Ectodermal cell (in vitro differentiated cells): ENCODE results near the gene SERINC2.
"Not testable (repeated sequence)": the region's sequence is repeated elsewhere in the genome, so short reads cannot be mapped to it uniquely, and the experiment has no call there.

ENCODE experiments used
- H3K27ac ChIP-seq: 2 replicates; pipeline ENCODE4 v1.7.0; 2013; ENCODE audit warnings: mild to moderate bottlenecking, low read depth, low read length; ENCODE audit not compliant: insufficient read depth, poor library complexity, severe bottlenecking
- H3K27me3 ChIP-seq: 2 replicates; pipeline ENCODE4 v1.7.0; 2013; ENCODE audit warnings: mild to moderate bottlenecking, low read length; ENCODE audit not compliant: insufficient read depth, control insufficient read depth, poor library complexity, severe bottlenecking
- H3K36me3 ChIP-seq: one replicate; pipeline ENCODE4 v1.7.0; 2013; ENCODE audit warnings: low read length; ENCODE audit not compliant: control insufficient read depth, insufficient read depth
- H3K4me1 ChIP-seq: one replicate; pipeline ENCODE4 v1.7.0; 2013; ENCODE audit warnings: low read length; ENCODE audit not compliant: control insufficient read depth, insufficient read depth
- H3K4me3 ChIP-seq: 2 replicates; pipeline ENCODE4 v1.7.0; 2013; ENCODE audit warnings: low read depth, low read length, control low read depth; ENCODE audit not compliant: insufficient read depth
- H3K9me3 ChIP-seq: 2 replicates; pipeline ENCODE4 v1.7.0; 2013; ENCODE audit warnings: mild to moderate bottlenecking, low read length, moderate library complexity; ENCODE audit not compliant: control insufficient read depth
- WGBS, 2 experiments: methylation state at CpG; one replicate each; pipeline ENCODE4 v1.1.7; 2013; ENCODE audit warnings: missing lambda C conversion rate in 2 of 2; 5-methylcytosine and 5-hydroxymethylcytosine counted together

Gene SERINC2

GRCh38 chr1:31423418-31423947 lies 10.5 kb downstream of the SERINC2 start:
- no peaks in the 10 kb centered on the region for H3K9me3 ChIP-seq
- no peak overlapping the region for H3K27ac ChIP-seq
- H3K4me1 ChIP-seq, result peaks cover 5% of the 10 kb centered on the region
- no peaks in the 10 kb centered on the region for H3K36me3 ChIP-seq
- H3K4me3 ChIP-seq, result no peak overlapping the region
- 92 to 95% methylated on average over 23 of the region's 23 CpGs for WGBS, 2 experiments
- H3K27me3 ChIP-seq, result no peaks in the 10 kb centered on the region

GRCh38 chr1:31424568-31424967 lies 11.6 kb downstream of the SERINC2 start:
- no peak overlapping the region for H3K27ac ChIP-seq
- H3K4me3 ChIP-seq, result no peak overlapping the region
- no peaks in the 10 kb centered on the region for H3K9me3 ChIP-seq
- peaks cover 5% of the 10 kb centered on the region for H3K4me1 ChIP-seq
- H3K27me3 ChIP-seq, result no peaks in the 10 kb centered on the region
- 89 to 90% methylated on average over 15 of the region's 15 CpGs for WGBS, 2 experiments
- H3K36me3 ChIP-seq, result no peaks in the 10 kb centered on the region

- no peaks in the 10 kb centered on the region for H3K9me3 ChIP-seq
- H3K4me3 ChIP-seq, result no peak overlapping the region
- H3K4me1 ChIP-seq, result peaks cover 5% of the 10 kb centered on the region
- H3K27ac ChIP-seq, result no peak overlapping the region
- 82 to 83% methylated on average over 28 of the region's 28 CpGs for WGBS, 2 experiments
- no peaks in the 10 kb centered on the region for H3K27me3 ChIP-seq
- no peaks in the 10 kb centered on the region for H3K36me3 ChIP-seq
Measured at GRCh38 chr1:31425301-31426081, 12.5 kb downstream of the SERINC2 start.

- Histone ChIP-seq H3K9me3 (no peaks in the 10 kb centered on the region), H3K27ac (no peak overlapping the region), H3K4me1 (no peaks in the 10 kb centered on the region), H3K36me3 (no peaks in the 10 kb centered on the region), H3K27me3 (no peaks in the 10 kb centered on the region), H3K4me3 (no peak overlapping the region)
- WGBS, 2 experiments, result 87% methylated on average over 14 of the region's 14 CpGs
Measured at GRCh38 chr1:31426249-31426922, 13.4 kb downstream of the SERINC2 start.

- Histone ChIP-seq H3K36me3 (no peaks in the 10 kb centered on the region), H3K9me3 (no peaks in the 10 kb centered on the region), H3K27me3 (no peaks in the 10 kb centered on the region), H3K4me3 (no peak overlapping the region), H3K27ac (no peak overlapping the region), H3K4me1 (no peaks in the 10 kb centered on the region)
- 94 to 96% methylated on average over 4 of the region's 4 CpGs for WGBS, 2 experiments
Measured at GRCh38 chr1:31427322-31427721, 14.3 kb downstream of the SERINC2 start.

- Histone ChIP-seq H3K4me1 (no peaks in the 10 kb centered on the region), H3K27me3 (no peaks in the 10 kb centered on the region), H3K36me3 (no peaks in the 10 kb centered on the region), H3K9me3 (no peaks in the 10 kb centered on the region), H3K4me3 (no peak overlapping the region), H3K27ac (no peak overlapping the region)
- 92 to 94% methylated on average over 12 of the region's 12 CpGs for WGBS, 2 experiments
Measured at GRCh38 chr1:31428436-31429221, 15.6 kb downstream of the SERINC2 start.

- no peak overlapping the region for H3K27ac ChIP-seq
- H3K4me3 ChIP-seq, result no peak overlapping the region
- H3K4me1 ChIP-seq, result peaks cover 6% of the 10 kb centered on the region
- H3K36me3 ChIP-seq, result no peaks in the 10 kb centered on the region
- H3K9me3 ChIP-seq, result no peaks in the 10 kb centered on the region
- WGBS, 2 experiments, result 94 to 98% methylated on average over 6 of the region's 6 CpGs
- no peaks in the 10 kb centered on the region for H3K27me3 ChIP-seq
Measured at GRCh38 chr1:31429583-31429982, 16.6 kb downstream of the SERINC2 start.

GRCh38 chr1:31431351-31432257 lies 18.6 kb downstream of the SERINC2 start:
- 93 to 94% methylated on average over 3 of the region's 3 CpGs for WGBS, 2 experiments

GRCh38 chr1:31432592-31433395 lies 19.8 kb downstream of the SERINC2 start:
- WGBS, 2 experiments, result 93 to 94% methylated on average over 20 of the region's 20 CpGs
- Histone ChIP-seq H3K27me3 (no peaks in the 10 kb centered on the region), H3K9me3 (no peaks in the 10 kb centered on the region), H3K36me3 (no peaks in the 10 kb centered on the region), H3K4me3 (no peak overlapping the region), H3K4me1 (peaks cover 6% of the 10 kb centered on the region), H3K27ac (no peak overlapping the region)

More at GRCh38 chr1:31431351-31432257, 18.6 kb downstream of the SERINC2 start:
- not testable (repeated sequence) for H3K4me3 ChIP-seq, H3K27me3 ChIP-seq, H3K9me3 ChIP-seq, H3K4me1 ChIP-seq, H3K27ac ChIP-seq, H3K36me3 ChIP-seq
